HCT116 (cell line): ENCODE measurements around the gene FTO. TPM values are rescaled to one million over a fixed set of nuclear protein-coding genes. Genes with fewer than 3 reads are reported as not detected.

ENCODE experiments used
- ATAC-seq: fragments of 200-7000 bp; cut with Tn5 transposase; 2 replicates; pipeline ENCODE4 v1.9.1; 2020; ENCODE audit warnings: mild to moderate bottlenecking, moderate library complexity
- BruUV-seq: library from RNA; stranded (reverse); fragments of 400-500 nt; replicated peaks from 2 replicates; lab custom pipeline; 2021; lab: Mats Ljungman, UMichigan
- CTCF ChIA-PET: fragments of 300-600 bp; sonication (Branson Sonifier 250); formaldehyde crosslinking; loops from one replicate; lab custom pipeline; 2021; ENCODE audit warnings: antibody characterized with exemption; lab: Charles Lee
- POLR2A ChIA-PET: fragments of 300-600, 350-600 bp; sonication (Branson Sonifier 250); formaldehyde crosslinking; loops from one replicate; lab custom pipeline; 2021; ENCODE audit warnings: antibody characterized with exemption; lab: Charles Lee
- RAD21 ChIA-PET, 2 experiments: fragments of 300-600 bp; sonication (Branson Sonifier 250); formaldehyde crosslinking; loops; one replicate each; lab custom pipeline; 2023; ENCODE audit warnings: low total read pairs in 2 of 2; ENCODE audit not compliant: uncharacterized antibody in 2 of 2, unreplicated experiment in 2 of 2, low non-redundant PET in 1 of 2; lab: Charles Lee
- DNase-seq: peaks from one replicate; pipeline ENCODE4 v3.0.0-alpha.2; 2010; ENCODE audit warnings: low read depth, low spot score
- H2AFZ ChIP-seq: fragments of 200-600 bp; shearing (Covaris generic), sonication (generic); 2 replicates; pipeline ENCODE4 v1.6.1; 2017; ENCODE audit warnings: low read depth, mixed run types, mixed read lengths, antibody characterized with exemption, low read length; ENCODE audit not compliant: poor library complexity, severe bottlenecking
- H3K27ac ChIP-seq: 2 replicates; pipeline ENCODE4 v1.5.1; 2012; ENCODE audit warnings: low read depth, low read length
- H3K27me3 ChIP-seq: fragments of 200-600 bp; sonication (generic); 2 replicates; pipeline ENCODE4 v1.6.1; 2016; ENCODE audit warnings: mixed run types, low read length, mixed read lengths; ENCODE audit not compliant: insufficient read depth
- H3K36me3 ChIP-seq, 2 experiments: fragments of 200-500 bp in 1 of 2; fragments of 200-600 bp in 1 of 2; sonication (Bioruptor generic) in 1 of 2; sonication (generic) in 1 of 2; 2 replicates each; pipeline versions ENCODE4 v1.5.1 to v1.6.1; 2014 to 2016; ENCODE audit warnings: low read length in 2 of 2, inconsistent platforms in 1 of 2, mixed read lengths in 1 of 2, mixed run types in 1 of 2; ENCODE audit not compliant: insufficient read depth in 2 of 2, control insufficient read depth in 1 of 2
- H3K4me1 ChIP-seq, 2 experiments: fragments of 200-600 bp in 1 of 2; sonication (generic) in 1 of 2; 2 replicates each; pipeline versions ENCODE4 v1.5.1 to v1.6.1; 2012 to 2017; ENCODE audit warnings: low read length in 2 of 2, inconsistent platforms in 1 of 2, mild to moderate bottlenecking in 1 of 2, mixed read lengths in 1 of 2, mixed run types in 1 of 2, moderate library complexity in 1 of 2; ENCODE audit not compliant: insufficient read depth in 2 of 2, control insufficient read depth in 1 of 2
- H3K4me2 ChIP-seq: fragments of 200-600 bp; sonication (generic); 2 replicates; pipeline ENCODE4 v1.6.1; 2017; ENCODE audit warnings: mixed run types, low read length, mixed read lengths
- H3K4me3 ChIP-seq, 2 experiments: fragments of 200-600 bp in 1 of 2; sonication (generic) in 1 of 2; replicated peaks in 1 of 2; 2 replicates each; pipeline ENCODE4 v1.5.1; 2011 to 2016; ENCODE audit warnings: low read length in 2 of 2, control low read depth in 1 of 2, low read depth in 1 of 2, mild to moderate bottlenecking in 1 of 2, mixed read lengths in 1 of 2, mixed run types in 1 of 2
- H3K79me2 ChIP-seq: fragments of 200-600 bp; sonication (generic); 2 replicates; pipeline ENCODE4 v1.6.1; 2017; ENCODE audit warnings: mild to moderate bottlenecking, mixed run types, low read length, moderate library complexity, mixed read lengths; ENCODE audit not compliant: insufficient read depth
- H3K9ac ChIP-seq: fragments of 200-600 bp; sonication (generic); 2 replicates; pipeline ENCODE4 v1.6.1; 2016; ENCODE audit warnings: low read length, mixed read lengths
- H3K9me2 ChIP-seq: fragments of 200-600 bp; sonication (generic), shearing (Covaris generic); 2 replicates; pipeline ENCODE4 v1.6.1; 2017; ENCODE audit warnings: mixed run types, mild to moderate bottlenecking, moderate library complexity; ENCODE audit not compliant: insufficient read depth
- H3K9me3 ChIP-seq, 2 experiments: fragments of 200-500 bp in 1 of 2; fragments of 200-600 bp in 1 of 2; sonication (Bioruptor generic) in 1 of 2; sonication (generic) in 1 of 2; 2 replicates each; pipeline ENCODE4 v1.6.1; 2014 to 2017; ENCODE audit warnings: low read length in 2 of 2, mixed read lengths in 2 of 2, inconsistent platforms in 1 of 2, low read depth in 1 of 2, mild to moderate bottlenecking in 1 of 2, mixed run types in 1 of 2, moderate library complexity in 1 of 2; ENCODE audit not compliant: control insufficient read depth in 1 of 2, insufficient read depth in 1 of 2
- H4K20me1 ChIP-seq: fragments of 200-600 bp; sonication (generic), shearing (Covaris generic); 2 replicates; pipeline ENCODE4 v1.6.1; 2017; ENCODE audit warnings: mixed run types, mild to moderate bottlenecking, moderate library complexity; ENCODE audit not compliant: insufficient read depth
- CBX3 ChIP-seq: IDR thresholded peaks from 2 replicates; pipeline ENCODE4 v1.6.1; 2012; ENCODE audit warnings: low read depth
- CEBPB ChIP-seq: IDR thresholded peaks from 2 replicates; pipeline ENCODE4 v1.6.1; 2012; ENCODE audit warnings: low read depth
- EGR1 ChIP-seq: IDR thresholded peaks from 2 replicates; pipeline ENCODE4 v1.6.1; 2012; ENCODE audit warnings: low read depth
- EZH2 ChIP-seq: fragments of 200-600 bp; sonication (generic); IDR thresholded peaks from 2 replicates; pipeline ENCODE4 v1.6.1; 2017; ENCODE audit warnings: antibody characterized with exemption, mixed run types
- EZH2phosphoT487 ChIP-seq: fragments of 200-600 bp; IDR thresholded peaks from 2 replicates; pipeline ENCODE4 v1.6.1; 2018; ENCODE audit warnings: antibody characterized with exemption, borderline replicate concordance
- FOSL1 ChIP-seq: IDR thresholded peaks from 2 replicates; pipeline ENCODE4 v1.6.1; 2012; ENCODE audit warnings: low read depth
- JUND ChIP-seq: IDR thresholded peaks from 2 replicates; pipeline ENCODE4 v1.6.1; 2012
- POLR2A ChIP-seq: IDR thresholded peaks from 2 replicates; pipeline ENCODE4 v1.7.0; 2011; ENCODE audit warnings: borderline replicate concordance; ENCODE audit not compliant: insufficient read depth, insufficient read length; ENCODE audit errors: extremely low read depth
- RAD21 ChIP-seq: IDR thresholded peaks from 2 replicates; pipeline ENCODE4 v1.6.1; 2012; ENCODE audit warnings: low read depth, mild to moderate bottlenecking
- SP1 ChIP-seq: IDR thresholded peaks from 2 replicates; pipeline ENCODE4 v1.6.1; 2012; ENCODE audit warnings: low read depth
- SRF ChIP-seq: IDR thresholded peaks from 2 replicates; pipeline ENCODE4 v1.6.1; 2012; ENCODE audit warnings: low read depth
- TCF7L2 ChIP-seq: IDR thresholded peaks from 2 replicates; pipeline ENCODE4 v1.7.0; 2011; ENCODE audit warnings: borderline replicate concordance, inconsistent platforms; ENCODE audit not compliant: insufficient read depth, insufficient read length; ENCODE audit errors: extremely low read depth
- YY1 ChIP-seq: IDR thresholded peaks from 2 replicates; pipeline ENCODE4 v1.6.1; 2011; ENCODE audit warnings: low read length, low read depth, moderate library complexity, mild to moderate bottlenecking; ENCODE audit not compliant: insufficient replicate concordance; ENCODE audit errors: extremely low read depth
- ZNF274 ChIP-seq: fragments of 200-500 bp; sonication (Bioruptor generic); IDR thresholded peaks from 2 replicates; pipeline ENCODE4 v1.6.1; 2014; ENCODE audit warnings: mild to moderate bottlenecking, low read depth, low read length, inconsistent platforms
- intact Hi-C: fragments of 100-400 bp; cut with micrococcal nuclease; formaldehyde crosslinking; loops from 2 replicates; pipeline ENCODE4 v1.10.0; 2022
- total RNA-seq: library from RNA; stranded (reverse); gene quantifications from one replicate; pipeline ENCODE4 v1.2.1, GENCODE V29; 2021; ENCODE audit not compliant: unreplicated experiment
- TF ChIP-seq, protein P1 (sequence below): IDR thresholded peaks from 2 replicates; pipeline ENCODE4 v1.6.1; 2012; ENCODE audit warnings: low read depth
- TF ChIP-seq, protein P2 (sequence below): IDR thresholded peaks from 2 replicates; pipeline ENCODE4 v1.6.1; 2012
- TF ChIP-seq, protein P3 (sequence below): IDR thresholded peaks from 2 replicates; pipeline ENCODE4 v1.6.1; 2011; ENCODE audit warnings: mild to moderate bottlenecking, low read length, moderate library complexity; ENCODE audit not compliant: insufficient replicate concordance; ENCODE audit errors: extremely low read depth
- TF ChIP-seq, protein P4 (sequence below): IDR thresholded peaks from 2 replicates; pipeline ENCODE4 v1.6.1; 2012

Gene FTO
- total RNA-seq, 1 experiment from 2014 or later: 55.2 TPM

DNA sequence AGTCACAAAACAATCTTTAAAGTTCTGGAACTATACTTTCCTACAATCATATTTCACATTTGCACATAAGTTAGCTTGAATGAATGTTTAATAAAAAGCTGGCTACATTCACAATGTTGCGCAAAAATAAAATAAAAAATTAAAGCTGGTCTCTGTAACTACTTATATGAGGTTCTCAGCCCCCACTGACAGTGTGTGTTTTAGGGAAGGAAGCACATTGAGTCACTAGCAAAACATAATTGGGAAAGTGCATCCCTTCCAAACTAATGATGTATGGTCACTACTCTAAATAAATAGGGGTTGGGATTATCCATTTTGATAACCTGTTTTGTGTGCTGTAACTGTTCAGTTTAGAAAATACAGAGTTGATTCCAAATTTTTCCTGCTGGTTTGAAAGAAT is 330.7 kb downstream of the FTO start:
- Histone ChIP-seq H3K9me3 (peaks cover 0 to 3% of the 10 kb centered on the region in 2 experiments; a peak in 1 of 4 replicates), H4K20me1 (no peaks in the 10 kb centered on the region), H2AFZ (no peak overlapping the region), H3K79me2 (no peaks in the 10 kb centered on the region), H3K4me1 (peaks cover 0 to 5% of the 10 kb centered on the region in 2 experiments; a peak in 2 of 4 replicates), H3K27me3 (no peaks in the 10 kb centered on the region), H3K27ac (no peak overlapping the region), H3K36me3 (no peaks in the 10 kb centered on the region), H3K9me2 (no peaks in the 10 kb centered on the region), H3K4me2 (no peak overlapping the region), H3K9ac (no peak overlapping the region), H3K4me3 (no peak overlapping the region)
- TF ChIP-seq, protein P1, sequence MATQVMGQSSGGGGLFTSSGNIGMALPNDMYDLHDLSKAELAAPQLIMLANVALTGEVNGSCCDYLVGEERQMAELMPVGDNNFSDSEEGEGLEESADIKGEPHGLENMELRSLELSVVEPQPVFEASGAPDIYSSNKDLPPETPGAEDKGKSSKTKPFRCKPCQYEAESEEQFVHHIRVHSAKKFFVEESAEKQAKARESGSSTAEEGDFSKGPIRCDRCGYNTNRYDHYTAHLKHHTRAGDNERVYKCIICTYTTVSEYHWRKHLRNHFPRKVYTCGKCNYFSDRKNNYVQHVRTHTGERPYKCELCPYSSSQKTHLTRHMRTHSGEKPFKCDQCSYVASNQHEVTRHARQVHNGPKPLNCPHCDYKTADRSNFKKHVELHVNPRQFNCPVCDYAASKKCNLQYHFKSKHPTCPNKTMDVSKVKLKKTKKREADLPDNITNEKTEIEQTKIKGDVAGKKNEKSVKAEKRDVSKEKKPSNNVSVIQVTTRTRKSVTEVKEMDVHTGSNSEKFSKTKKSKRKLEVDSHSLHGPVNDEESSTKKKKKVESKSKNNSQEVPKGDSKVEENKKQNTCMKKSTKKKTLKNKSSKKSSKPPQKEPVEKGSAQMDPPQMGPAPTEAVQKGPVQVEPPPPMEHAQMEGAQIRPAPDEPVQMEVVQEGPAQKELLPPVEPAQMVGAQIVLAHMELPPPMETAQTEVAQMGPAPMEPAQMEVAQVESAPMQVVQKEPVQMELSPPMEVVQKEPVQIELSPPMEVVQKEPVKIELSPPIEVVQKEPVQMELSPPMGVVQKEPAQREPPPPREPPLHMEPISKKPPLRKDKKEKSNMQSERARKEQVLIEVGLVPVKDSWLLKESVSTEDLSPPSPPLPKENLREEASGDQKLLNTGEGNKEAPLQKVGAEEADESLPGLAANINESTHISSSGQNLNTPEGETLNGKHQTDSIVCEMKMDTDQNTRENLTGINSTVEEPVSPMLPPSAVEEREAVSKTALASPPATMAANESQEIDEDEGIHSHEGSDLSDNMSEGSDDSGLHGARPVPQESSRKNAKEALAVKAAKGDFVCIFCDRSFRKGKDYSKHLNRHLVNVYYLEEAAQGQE: no peak
- TF ChIP-seq EZH2 (no peak), RAD21 (no peak), EGR1 (no peak), YY1 (no peak), ZNF274 (no peak), FOSL1 (no peak), CBX3 (no peak), JUND (no peak), CEBPB (no peak), SP1 (no peak), POLR2A (no peak), EZH2phosphoT487 (no peak), TCF7L2 (no peak), SRF (no peak)
- TF ChIP-seq, protein P2, sequence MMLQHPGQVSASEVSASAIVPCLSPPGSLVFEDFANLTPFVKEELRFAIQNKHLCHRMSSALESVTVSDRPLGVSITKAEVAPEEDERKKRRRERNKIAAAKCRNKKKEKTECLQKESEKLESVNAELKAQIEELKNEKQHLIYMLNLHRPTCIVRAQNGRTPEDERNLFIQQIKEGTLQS: no peak
- TF ChIP-seq, protein P3, sequence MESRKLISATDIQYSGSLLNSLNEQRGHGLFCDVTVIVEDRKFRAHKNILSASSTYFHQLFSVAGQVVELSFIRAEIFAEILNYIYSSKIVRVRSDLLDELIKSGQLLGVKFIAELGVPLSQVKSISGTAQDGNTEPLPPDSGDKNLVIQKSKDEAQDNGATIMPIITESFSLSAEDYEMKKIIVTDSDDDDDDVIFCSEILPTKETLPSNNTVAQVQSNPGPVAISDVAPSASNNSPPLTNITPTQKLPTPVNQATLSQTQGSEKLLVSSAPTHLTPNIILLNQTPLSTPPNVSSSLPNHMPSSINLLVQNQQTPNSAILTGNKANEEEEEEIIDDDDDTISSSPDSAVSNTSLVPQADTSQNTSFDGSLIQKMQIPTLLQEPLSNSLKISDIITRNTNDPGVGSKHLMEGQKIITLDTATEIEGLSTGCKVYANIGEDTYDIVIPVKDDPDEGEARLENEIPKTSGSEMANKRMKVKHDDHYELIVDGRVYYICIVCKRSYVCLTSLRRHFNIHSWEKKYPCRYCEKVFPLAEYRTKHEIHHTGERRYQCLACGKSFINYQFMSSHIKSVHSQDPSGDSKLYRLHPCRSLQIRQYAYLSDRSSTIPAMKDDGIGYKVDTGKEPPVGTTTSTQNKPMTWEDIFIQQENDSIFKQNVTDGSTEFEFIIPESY: no peak
- TF ChIP-seq, protein P4, sequence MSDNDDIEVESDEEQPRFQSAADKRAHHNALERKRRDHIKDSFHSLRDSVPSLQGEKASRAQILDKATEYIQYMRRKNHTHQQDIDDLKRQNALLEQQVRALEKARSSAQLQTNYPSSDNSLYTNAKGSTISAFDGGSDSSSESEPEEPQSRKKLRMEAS: no peak
- ATAC-seq (no peak), DNase-seq (no peak)
- intact Hi-C loops: no loop called here
- RAD21 ChIA-PET: no interaction called here
- CTCF ChIA-PET: no interaction called here
- no TSS peak for BruUV-seq
- POLR2A ChIA-PET: no interaction called here
